NCI-H1694 (cell line): ENCODE data around the gene ORC3.

Experiments
- DNase-seq: peaks from one replicate; lab custom pipeline; 2025; lab: John Stamatoyannopoulos, UW

Gene ORC3

GRCh38 chr6:87589693-87590416 lies at the start of gene ORC3, which contains the start of gene RARS2:
TSS of gene ORC3 (plus strand) at chr6:87590135. CDS start at chr6:87590169, 34 bp downstream.
TSS of gene RARS2 (minus strand) at chr6:87589987. CDS start at chr6:87589957, 30 bp downstream.
- DNase-seq, result peak; percentile 79

DNA sequence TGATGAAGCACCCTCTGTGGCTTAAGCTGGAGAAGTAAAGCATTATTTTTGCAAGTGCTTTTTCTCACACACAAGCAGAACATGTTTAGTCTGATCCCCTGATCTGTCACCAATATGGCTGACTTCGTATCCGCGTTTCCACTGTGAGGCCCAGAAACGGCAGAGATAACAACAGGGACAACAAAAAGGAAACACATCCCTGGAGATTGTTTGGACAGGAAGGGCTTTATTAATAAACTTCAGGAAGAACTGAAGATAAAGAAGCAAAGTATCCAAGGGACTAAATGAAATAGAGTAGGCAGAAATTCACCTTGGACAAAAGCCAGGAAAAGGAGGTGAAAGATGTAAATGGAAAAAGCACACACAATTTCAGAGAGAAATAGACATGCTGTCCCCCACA lies 49.4 kb upstream of the ORC3 start:
- DNase-seq, result no peak

- DNase-seq, result no peak
Measured at GRCh38 chr6:87541041-87541440, 48.9 kb upstream of the ORC3 start.

GRCh38 chr6:87541744-87542143 lies 48.2 kb upstream of the ORC3 start:
- no peak for DNase-seq

DNA sequence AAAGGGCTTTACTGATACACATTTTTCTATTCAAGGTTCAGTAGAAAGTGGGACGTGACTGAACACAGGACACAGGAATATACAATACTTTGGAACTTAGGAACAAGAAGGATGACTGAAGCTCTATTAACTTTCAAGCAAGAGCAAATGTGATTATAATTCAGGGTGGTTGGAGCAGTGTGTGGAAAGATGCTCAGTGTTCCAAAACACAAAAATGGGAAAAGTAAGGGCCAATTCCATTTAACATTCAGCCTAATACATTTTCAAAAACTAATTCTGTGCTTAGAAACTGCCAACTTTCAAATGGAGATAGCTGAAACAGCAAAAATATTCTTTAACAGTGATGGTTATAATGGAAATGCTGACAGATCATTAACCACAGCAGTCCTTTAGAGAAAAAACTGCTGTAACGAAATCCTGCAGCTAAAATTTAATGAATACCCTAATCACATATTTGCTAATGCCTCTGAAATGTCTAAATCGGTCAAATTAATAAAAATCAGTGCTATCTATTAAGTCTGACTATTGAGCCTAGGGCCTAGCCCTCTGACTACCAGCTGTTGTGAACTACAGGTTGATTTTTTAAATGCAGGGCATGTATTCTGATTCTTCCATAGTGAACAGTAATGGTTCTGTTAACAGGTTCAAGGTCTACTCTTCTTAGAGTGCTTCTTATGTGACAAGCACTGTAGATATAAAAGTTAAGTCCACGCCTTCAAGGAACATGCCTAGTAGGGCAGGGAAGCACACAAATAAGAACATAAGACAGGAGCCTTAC lies 46.0 kb upstream of the ORC3 start:
- DNase-seq, result no peak

GRCh38 chr6:87544474-87544735 lies 45.5 kb upstream of the ORC3 start:
- no peak for DNase-seq

DNA sequence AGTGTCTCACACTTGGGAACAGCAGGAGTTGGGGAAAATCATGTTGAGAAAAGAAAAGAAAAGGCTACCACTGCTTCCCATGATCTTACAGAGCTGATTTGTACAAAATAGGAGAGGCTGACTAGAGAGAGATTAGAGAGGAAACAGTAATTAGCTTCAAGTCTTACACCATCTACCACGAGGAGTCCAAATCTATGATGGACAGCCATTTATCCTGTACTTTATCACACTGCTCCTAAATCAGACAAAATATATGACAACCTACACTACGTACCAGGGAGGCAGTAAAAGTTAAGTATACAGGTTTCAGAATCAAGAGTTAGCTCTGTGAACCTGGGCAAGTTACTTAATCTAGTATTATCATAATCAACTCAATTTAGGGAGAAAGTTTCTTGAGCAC lies 38.1 kb upstream of the ORC3 start:
- no peak for DNase-seq

- DNase-seq, result no peak
Measured at GRCh38 chr6:87553159-87553765, 36.7 kb upstream of the ORC3 start.

DNA sequence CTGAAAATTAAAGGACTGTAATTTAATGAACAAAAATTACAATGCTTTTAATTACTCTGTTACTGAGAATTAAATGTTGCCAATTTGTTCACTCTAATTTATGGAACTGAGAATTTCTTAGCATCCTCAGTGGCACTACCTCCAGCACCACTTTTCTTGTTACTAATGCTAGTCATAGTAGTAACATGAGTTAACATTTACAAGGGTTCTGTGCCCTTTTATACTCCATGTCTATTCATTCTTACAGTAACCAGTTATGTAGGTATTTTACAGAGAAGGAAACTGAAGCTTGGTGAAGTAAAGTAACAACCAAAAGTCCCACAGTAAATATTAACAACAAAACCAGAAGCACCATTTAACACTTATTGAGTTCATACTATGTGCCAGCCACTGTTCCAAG lies 34.4 kb upstream of the ORC3 start:
- DNase-seq, result no peak

GRCh38 chr6:87558446-87558845 lies 31.5 kb upstream of the ORC3 start:
- DNase-seq, result no peak

DNA sequence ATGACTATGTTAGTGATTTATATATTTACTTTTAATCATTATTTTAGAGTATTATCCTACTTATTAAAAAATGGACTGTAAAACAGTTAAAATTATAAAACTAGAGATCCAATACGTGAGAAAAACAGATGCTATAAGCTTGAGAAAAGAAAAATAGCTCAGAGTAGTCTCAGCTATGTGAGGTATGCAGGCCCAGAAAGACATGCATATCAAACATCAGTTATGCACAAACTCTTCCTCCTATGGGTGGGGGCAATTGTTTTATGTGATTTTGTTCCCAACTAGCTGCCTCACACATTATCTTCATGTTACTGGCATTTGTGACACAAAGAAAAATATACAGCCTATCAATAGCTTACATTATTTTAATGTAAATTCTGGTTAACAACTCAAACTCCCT lies 28.9 kb upstream of the ORC3 start:
- no peak for DNase-seq

- DNase-seq, result no peak
Measured at GRCh38 chr6:87572021-87572420, 17.9 kb upstream of the ORC3 start.

DNA sequence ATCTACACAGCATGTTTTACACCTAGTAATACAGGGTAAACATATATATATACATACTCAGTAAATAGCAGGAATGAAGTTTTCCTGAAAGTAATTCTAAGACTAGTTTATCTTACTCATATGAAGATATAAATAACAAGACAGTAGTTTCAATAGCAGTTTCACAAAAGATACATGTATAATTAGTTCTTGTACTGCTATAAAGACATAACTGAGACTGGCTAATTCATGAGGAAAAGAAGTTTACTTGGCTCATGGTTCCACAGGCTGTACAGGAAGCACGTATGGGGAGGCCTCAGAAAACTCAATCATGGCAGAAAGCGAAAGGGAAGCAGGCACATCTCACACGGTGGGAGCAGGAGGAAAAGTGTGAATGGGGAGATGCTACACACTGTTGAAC lies 17.1 kb upstream of the ORC3 start:
- DNase-seq, result no peak

GRCh38 chr6:87573307-87574024 lies 16.5 kb upstream of the ORC3 start:
- DNase-seq, result no peak

DNA sequence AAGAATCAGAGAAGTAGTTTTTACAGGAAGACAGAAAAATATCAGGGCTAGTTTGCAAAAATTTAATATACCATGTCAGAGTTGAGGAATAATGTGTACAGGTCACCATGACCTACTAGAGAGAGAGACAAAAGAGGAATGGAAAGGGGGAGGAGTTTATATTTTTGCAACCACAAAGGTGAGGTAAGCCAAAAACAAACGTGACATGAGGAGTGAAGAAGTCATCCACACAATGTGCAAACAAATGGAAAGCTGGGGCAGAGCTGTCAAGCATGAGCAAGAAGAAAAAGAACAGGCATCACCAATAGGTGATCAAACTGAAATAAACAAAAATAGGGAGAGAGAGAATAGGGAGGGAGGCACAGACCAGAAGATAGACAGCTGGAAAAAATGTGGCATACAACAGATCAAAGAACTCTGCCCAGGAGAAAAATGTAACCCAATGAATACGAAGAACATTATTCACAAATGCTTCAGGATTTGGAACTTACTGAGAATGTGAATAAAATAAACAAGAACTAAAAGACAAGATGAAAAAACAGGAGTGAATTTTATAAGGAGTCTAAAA lies 15.6 kb upstream of the ORC3 start:
- no peak for DNase-seq

DNA sequence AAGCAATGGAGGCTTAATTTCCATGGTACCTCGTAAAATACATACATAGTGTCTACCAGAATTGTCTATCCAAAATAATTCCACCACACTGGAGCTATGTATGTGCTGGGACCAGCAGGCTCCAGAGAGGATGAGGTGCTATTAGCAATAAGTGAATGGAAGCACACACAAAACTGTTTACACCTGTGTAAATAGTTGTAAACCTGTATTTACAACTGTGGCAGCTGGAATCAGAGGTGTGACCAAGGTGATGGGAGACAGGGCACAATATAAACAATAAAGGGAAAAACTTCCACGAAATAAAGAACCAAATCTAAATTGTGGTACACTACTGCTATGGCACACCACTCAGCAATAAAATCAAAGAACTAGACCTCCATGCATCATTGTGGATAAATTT lies 14.5 kb upstream of the ORC3 start:
- no peak for DNase-seq

- no peak for DNase-seq
Measured at GRCh38 chr6:87583822-87584221, 6.1 kb upstream of the ORC3 start.

DNA sequence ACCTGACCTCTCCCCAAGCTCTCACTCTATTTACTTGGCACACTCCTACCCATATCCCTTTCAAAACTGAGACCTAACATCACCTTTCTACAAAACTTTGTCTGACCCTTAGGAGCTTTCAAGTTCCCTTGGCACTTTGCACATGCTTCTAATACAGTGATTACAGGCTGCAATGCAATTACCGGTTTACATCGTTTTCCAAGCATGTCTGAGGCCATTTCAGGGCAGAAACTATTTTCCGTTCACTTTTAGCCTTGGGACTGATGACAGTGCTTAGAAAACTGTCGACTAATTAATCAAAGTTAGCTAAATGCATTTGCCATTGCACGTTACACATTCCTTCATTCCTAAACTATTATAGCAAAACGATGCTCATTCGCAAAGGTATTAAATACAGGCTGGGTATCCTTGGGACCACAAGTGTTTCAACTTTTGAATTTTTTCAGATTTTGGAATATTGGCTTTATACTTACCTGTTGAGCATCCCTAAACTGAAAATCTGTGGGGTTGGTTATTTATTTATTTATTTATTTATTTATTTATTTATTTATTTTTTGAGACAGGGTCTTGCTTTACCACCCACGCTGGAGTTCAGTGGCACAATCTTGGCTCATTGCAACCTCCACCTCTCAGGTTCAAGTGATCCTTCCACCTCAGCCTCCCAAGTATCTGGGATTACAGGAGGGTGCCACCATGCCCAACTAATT lies 3.4 kb upstream of the ORC3 start:
- DNase-seq, result no peak

DNA sequence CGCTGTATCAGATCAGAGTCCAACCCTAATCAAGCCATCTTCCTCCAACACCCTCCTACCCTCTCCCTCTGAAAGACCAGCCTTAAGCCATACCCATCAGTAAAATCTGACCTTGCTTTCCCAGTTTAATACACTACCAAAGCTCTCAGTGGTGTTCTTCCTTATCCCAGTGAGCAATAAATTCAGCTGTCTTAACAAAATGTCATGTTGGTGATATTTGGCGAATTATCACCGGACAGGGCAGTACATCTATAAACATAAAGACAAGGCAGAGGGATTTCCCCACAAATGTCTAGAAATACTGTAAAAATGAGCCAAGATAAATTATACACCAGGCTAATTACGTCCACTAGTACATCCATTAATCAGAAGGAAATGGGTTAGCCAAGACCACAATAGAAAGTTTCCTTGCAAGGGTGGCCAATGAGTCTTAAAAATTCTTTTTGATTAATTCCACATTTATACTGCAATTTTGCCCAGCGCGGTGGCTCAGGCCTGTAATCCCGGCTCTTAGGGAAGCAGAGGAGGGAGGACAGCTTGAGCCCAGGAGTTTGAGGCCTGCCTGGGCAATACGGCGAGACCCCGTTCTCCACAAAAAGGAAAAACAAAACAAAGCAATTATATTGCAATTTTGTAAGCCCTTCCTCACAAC lies 1.1 kb upstream of the ORC3 start:
- no peak for DNase-seq

- DNase-seq, result no peak
Measured at GRCh38 chr6:87590417-87590880, 514 bp downstream of the ORC3 start.

- DNase-seq, result no peak
Measured at GRCh38 chr6:87590990-87591389, 1.1 kb downstream of the ORC3 start.
